SK-N-MC (cell line): ENCODE measurements around the gene RDH16.

Experiments
- EZH2 ChIP-seq: fragments of 200-600 bp; sonication (generic); IDR thresholded peaks from one replicate; pipeline ENCODE4 v1.6.1; 2017; ENCODE audit warnings: antibody characterized with exemption
- FOXP2 ChIP-seq: optimal IDR thresholded peaks from 2 replicates; pipeline ENCODE3; 2011; ENCODE audit warnings: mild to moderate bottlenecking, moderate library complexity; ENCODE audit not compliant: insufficient read depth; ENCODE audit errors: extremely low read length, control extremely low read depth
- POLR2AphosphoS5 ChIP-seq: IDR thresholded peaks from 2 replicates; pipeline ENCODE4 v1.6.1; 2012; ENCODE audit warnings: mild to moderate bottlenecking, low read depth, low read length, borderline replicate concordance

- TF ChIP-seq EZH2 (no peak), POLR2AphosphoS5 (no peak), FOXP2 (no peak)
These were observed 40.9 kb upstream of the RDH16 start for GRCh38 chr12:56998316-56998715.
